NT2/D1 (cell line): ENCODE measurements around the gene VIP.

Experiments
- SUZ12 ChIP-seq: IDR thresholded peaks from 2 replicates; pipeline ENCODE4 v1.6.1; 2011; ENCODE audit not compliant: insufficient read length, insufficient read depth; ENCODE audit errors: extremely low read depth
- YY1 ChIP-seq: IDR thresholded peaks from 2 replicates; pipeline ENCODE4 v1.6.1; 2011; ENCODE audit not compliant: insufficient read length, insufficient read depth
- ZNF274 ChIP-seq: IDR thresholded peaks from 2 replicates; pipeline ENCODE4 v1.6.1; 2011; ENCODE audit warnings: mild to moderate bottlenecking, low read depth, low read length

DNA sequence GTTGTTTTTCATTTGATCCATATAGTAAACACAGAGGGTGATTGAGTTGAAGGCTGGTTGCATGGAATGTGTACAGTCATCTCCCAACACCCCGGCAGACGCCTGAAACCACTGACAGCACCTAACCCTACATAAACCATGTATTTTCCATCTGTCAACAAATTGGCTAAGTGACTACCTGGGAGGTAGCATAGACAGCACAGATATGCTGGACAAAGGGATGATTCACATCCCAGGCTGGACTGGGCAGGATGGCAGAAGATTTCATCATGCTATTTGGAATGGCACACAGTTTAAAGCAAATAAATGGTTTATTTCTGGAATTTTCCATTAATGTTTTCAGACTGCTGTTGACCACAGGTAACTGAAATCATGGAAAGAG is 4.4 kb upstream of the VIP start:
- TF ChIP-seq SUZ12 (no peak), YY1 (no peak), ZNF274 (no peak)
